Gastroesophageal sphincter (tissue), 4 donors: ENCODE data around the gene NDRG2. TPM values are rescaled to one million over a fixed set of nuclear protein-coding genes. Genes with fewer than 3 reads are reported as not detected.

Source experiments
- ATAC-seq: fragments of 150-250 bp; one replicate; pipeline ENCODE4 v1.9.1; 2016; ENCODE audit warnings: mild to moderate bottlenecking, moderate library complexity
- H3K27ac ChIP-seq, 4 donors: fragments of 200-600 bp; sonication (generic) in 3 of 4; 1 replicate in 3 of 4; 2 replicates in 1 of 4; pipeline ENCODE4 v1.5.1; 2016 to 2019
- H3K27me3 ChIP-seq: fragments of 200-600 bp; sonication (generic); one replicate; pipeline ENCODE4 v1.5.1; 2019
- H3K36me3 ChIP-seq, 2 donors: fragments of 200-600 bp; sonication (generic); one replicate each; pipeline ENCODE4 v1.5.1; 2019; ENCODE audit warnings: control low read depth in 1 of 2
- H3K4me1 ChIP-seq, 3 donors: fragments of 200-600 bp; sonication (generic); 1 replicate in 2 of 3; 2 replicates in 1 of 3; pipeline ENCODE4 v1.5.1; 2016 to 2019; ENCODE audit warnings: control low read depth in 2 of 3
- H3K4me3 ChIP-seq, 2 donors: fragments of 200-600 bp; sonication (generic); one replicate each; pipeline ENCODE4 v1.5.1; 2019; ENCODE audit warnings: mild to moderate bottlenecking in 1 of 2, moderate library complexity in 1 of 2
- H3K9me3 ChIP-seq, 3 donors: fragments of 200-600 bp; sonication (generic); one replicate each; pipeline ENCODE4 v1.5.1; 2017 to 2019; ENCODE audit warnings: control low read depth in 2 of 3
- CTCF ChIP-seq, 4 experiments: fragments of 200-600 bp in 2 of 4; fragments of 450-650 bp in 2 of 4; sonication (generic) in 1 of 4; IDR thresholded peaks; one replicate each; pipeline ENCODE4 v1.5.1; 2017 to 2019; ENCODE audit warnings: antibody characterized with exemption in 4 of 4, mild to moderate bottlenecking in 2 of 4, moderate library complexity in 2 of 4
- EP300 ChIP-seq: sonication (generic); formaldehyde crosslinking; IDR thresholded peaks from one replicate; pipeline ENCODE4 v1.6.1; 2017; ENCODE audit warnings: antibody characterized with exemption, mild to moderate bottlenecking
- POLR2A ChIP-seq, 2 donors: fragments of 450-650 bp; IDR thresholded peaks; one replicate each; pipeline ENCODE4 v1.6.1; 2017; ENCODE audit warnings: antibody characterized with exemption in 2 of 2, mild to moderate bottlenecking in 2 of 2, moderate library complexity in 1 of 2
- POLR2AphosphoS5 ChIP-seq: sonication (generic); formaldehyde crosslinking; IDR thresholded peaks from one replicate; pipeline ENCODE4 v1.6.1; 2017; ENCODE audit warnings: antibody characterized with exemption
- WGBS, 2 donors: methylation state at CpG; one replicate each; pipeline ENCODE4 v1.1.5; 2018; ENCODE audit warnings: low coverage in 1 of 2; 5-methylcytosine and 5-hydroxymethylcytosine counted together
- total RNA-seq, 4 donors: library from RNA; depleted of rRNA; stranded (reverse); fragments of >200 nt; gene quantifications; one replicate each; pipeline ENCODE4 v1.1.0, GENCODE V29; 2016

NDRG2 gene
- total RNA-seq, 4 donors from 2014 or later = 155 to 259 (median 187) TPM

GRCh38 chr14:21049271-21049673, 24.4 kb upstream of the NDRG2 start:
- 64 to 85% methylated on average over 2 to 3 of the region's 3 CpGs for WGBS, 2 donors
- Histone ChIP-seq H3K36me3 (no peaks in the 10 kb centered on the region), H3K4me3 (no peak overlapping the region), H3K4me1 (peaks cover 0 to 6% (median 0%) of the 10 kb centered on the region in 3 donors), H3K27me3 (no peaks in the 10 kb centered on the region), H3K9me3 (no peaks in the 10 kb centered on the region), H3K27ac (no peak overlapping the region)
- TF ChIP-seq POLR2A (IDR thresholded peaks at IDR 0.05) = no peak
- no peak for TF ChIP-seq EP300
- TF ChIP-seq CTCF (IDR thresholded peaks at IDR 0.05) = no peak
- no peak for TF ChIP-seq POLR2AphosphoS5
- no peak for ATAC-seq

- TF ChIP-seq CTCF (IDR thresholded peaks at IDR 0.05) (no peak), POLR2AphosphoS5 (no peak), POLR2A (IDR thresholded peaks at IDR 0.05) (no peak), EP300 (no peak)
- 67 to 100% methylated on average over 1 to 2 of the region's 2 CpGs for WGBS, 2 donors
Measured at GRCh38 chr14:21048638-21049037, 23.8 kb upstream of the NDRG2 start.

DNA sequence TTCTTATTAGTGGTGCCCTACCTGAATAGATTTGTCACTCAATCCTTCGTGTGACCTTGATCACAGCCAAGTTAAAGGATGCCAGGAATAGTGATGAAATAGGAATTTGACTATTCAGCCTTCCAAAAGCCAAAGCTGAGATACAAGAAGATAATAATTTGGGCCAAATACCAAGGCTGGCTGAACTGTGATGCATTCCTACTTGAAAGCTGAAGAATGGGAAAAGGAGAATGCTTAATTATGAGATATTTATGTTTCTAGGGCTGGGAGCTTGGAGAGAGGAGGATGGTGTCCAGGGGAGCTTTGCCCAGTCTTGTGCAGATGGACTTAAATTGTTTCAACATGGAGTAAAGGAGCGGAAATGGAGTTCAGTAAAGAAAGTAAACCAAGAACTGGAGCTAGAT, 22.5 kb upstream of the NDRG2 start:
- 57 to 61% methylated on average over 2 of the region's 2 CpGs for WGBS, 2 donors
- no peak for ATAC-seq
- TF ChIP-seq CTCF (IDR thresholded peaks at IDR 0.05) (no peak), POLR2AphosphoS5 (no peak), EP300 (no peak), POLR2A (IDR thresholded peaks at IDR 0.05) (no peak)

More at GRCh38 chr14:21048638-21049037, 23.8 kb upstream of the NDRG2 start:
- no peak overlapping the region for H3K27ac ChIP-seq
- no peaks in the 10 kb centered on the region for H3K27me3 ChIP-seq
- no peak for ATAC-seq
- no peak overlapping the region for H3K4me3 ChIP-seq
- H3K9me3 ChIP-seq = no peaks in the 10 kb centered on the region
- no peaks in the 10 kb centered on the region for H3K36me3 ChIP-seq
- H3K4me1 ChIP-seq = peaks cover 0 to 12% (median 0%) of the 10 kb centered on the region in 3 donors

GRCh38 chr14:21043974-21044618, 19.2 kb upstream of the NDRG2 start:
- TF ChIP-seq POLR2AphosphoS5 (no peak), EP300 (no peak), CTCF (IDR thresholded peaks at IDR 0.05) (no peak), POLR2A (IDR thresholded peaks at IDR 0.05) (no peak)
- no peaks in the 10 kb centered on the region for H3K27me3 ChIP-seq
- no peaks in the 10 kb centered on the region for H3K9me3 ChIP-seq
- 27 to 49% methylated on average over 2 to 6 of the region's 6 CpGs for WGBS, 2 donors
- peaks cover 8 to 36% (median 9%) of the 10 kb centered on the region in 3 donors for H3K4me1 ChIP-seq
- H3K27ac ChIP-seq = peak overlapping the region in 1 of 4 donors; percentile 10
- no peak overlapping the region for H3K4me3 ChIP-seq
- ATAC-seq = no peak
- H3K36me3 ChIP-seq = no peaks in the 10 kb centered on the region

More for the DNA sequence above, 22.5 kb upstream of the NDRG2 start:
- H3K9me3 ChIP-seq = no peaks in the 10 kb centered on the region
- no peaks in the 10 kb centered on the region for H3K36me3 ChIP-seq
- H3K27ac ChIP-seq = no peak overlapping the region
- H3K4me3 ChIP-seq = no peak overlapping the region
- no peaks in the 10 kb centered on the region for H3K27me3 ChIP-seq
- H3K4me1 ChIP-seq = peaks cover 0 to 23% (median 0%) of the 10 kb centered on the region in 3 donors

GRCh38 chr14:21043387-21043973, 18.6 kb upstream of the NDRG2 start:
- H3K36me3 ChIP-seq = no peaks in the 10 kb centered on the region
- 0 to 30% methylated on average over 1 of the region's 2 CpGs for WGBS, 2 donors
- H3K27ac ChIP-seq = no peak overlapping the region
- ATAC-seq = no peak
- H3K9me3 ChIP-seq = no peaks in the 10 kb centered on the region
- H3K4me3 ChIP-seq = no peak overlapping the region
- peaks cover 13 to 43% (median 13%) of the 10 kb centered on the region in 3 donors for H3K4me1 ChIP-seq
- H3K27me3 ChIP-seq = no peaks in the 10 kb centered on the region
- TF ChIP-seq CTCF (IDR thresholded peaks at IDR 0.05) (no peak), POLR2AphosphoS5 (no peak)
